Measurements from ENCODE around the gene ITGB3. TPM values are rescaled to one million over a fixed set of nuclear protein-coding genes. Genes with fewer than 3 reads are reported as not detected.

The ITGB3 gene
- total and polyA plus RNA-seq, 2 of the 8 experiments (the other 6 are each of a cell fraction or from before 2014, with no cell fraction given): 0.08 to 0.09 TPM

GRCh38 chr17:47287068-47287467, 33.4 kb downstream of the ITGB3 start:
- H3K4me3 ChIP-seq (ENCODE audit: extremely low read depth in 1 of 4, insufficient read depth in 2 of 4, low read depth in 3 of 4, low read length in 4 of 4): no peak overlapping the region
- CTCF ChIA-PET (ENCODE audit: partially characterized antibody): interaction anchor here (1.1 to 1.3 kb wide), 2 partner anchors 23 to 58 kb away, joined by 3 read pairs; no protein-coding TSS in a partner anchor
- TF ChIP-seq MAX (IDR thresholded peaks at IDR 0.05): no peak
- TF ChIP-seq SUZ12 (IDR thresholded peaks at IDR 0.05; ENCODE audit: low read length): no peak
- no peak for TF ChIP-seq TBP (IDR thresholded peaks at IDR 0.05; ENCODE audit: low read depth, low read length)
- no peak for TF ChIP-seq USF2 (IDR thresholded peaks at IDR 0.05; ENCODE audit: low read length)
- no peak for TF ChIP-seq SRF (IDR thresholded peaks at IDR 0.05; ENCODE audit: low read depth, low read length)
- TF ChIP-seq MAFK (IDR thresholded peaks at IDR 0.05; ENCODE audit: low read depth, low read length): no peak
- TF ChIP-seq HDAC6 (IDR thresholded peaks at IDR 0.05; ENCODE audit: low read depth, low read length): no peak
- no peak for TF ChIP-seq EP300 (IDR thresholded peaks at IDR 0.05; ENCODE audit: borderline replicate concordance in 1 of 2, low read depth in 2 of 2, low read length in 2 of 2)
- no peak for TF ChIP-seq RXRA (IDR thresholded peaks at IDR 0.05; ENCODE audit: insufficient read depth, low read depth, low read length)
- TF ChIP-seq GTF2F1 (IDR thresholded peaks at IDR 0.05; ENCODE audit: borderline replicate concordance, low read depth, low read length): no peak
- no peak for TF ChIP-seq CHD1 (IDR thresholded peaks at IDR 0.05; ENCODE audit: low read depth, low read length)
- no peak for TF ChIP-seq SAP30 (IDR thresholded peaks at IDR 0.05; ENCODE audit: insufficient read depth, insufficient replicate concordance, low read length)
- no peak overlapping the region for H3K23ac ChIP-seq (ENCODE audit: insufficient read length)
- no peaks in the 10 kb centered on the region for H3K36me3 ChIP-seq (ENCODE audit: control insufficient read depth in 2 of 4, insufficient read depth in 4 of 4, low read length in 3 of 4)
- no peaks in the 10 kb centered on the region for H3K9me3 ChIP-seq (ENCODE audit: insufficient read depth in 2 of 2, low read depth in 1 of 2, low read length in 1 of 2)
- POLR2A ChIA-PET (ENCODE audit: partially characterized antibody): no interaction called here
- H3K9ac ChIP-seq (replicated peaks in 1 of 4; ENCODE audit: extremely low read depth in 1 of 4, low read depth in 3 of 4, low read length in 3 of 4): no peak overlapping the region
- no peak overlapping the region for H3K27ac ChIP-seq (ENCODE audit: low read depth, low read length)
- 89% methylated on average over 4 of the region's 4 CpGs; no CpG with 5 or more reads in 1 of the 2 experiments for WGBS, 2 experiments (ENCODE audit: extremely low coverage in 1 of 2, insufficient coverage in 1 of 2, insufficient read length in 1 of 2, insufficient replicate concordance in 2 of 2, low coverage in 1 of 2, low lambda C conversion rate in 2 of 2, missing lambda C conversion rate in 1 of 2)
- H3K4ac ChIP-seq (replicated peaks; ENCODE audit: insufficient read length, low read depth, low read length): no peak overlapping the region
- H2BK15ac ChIP-seq (ENCODE audit: low read length): no peak overlapping the region
- FAIRE-seq: no peak
- H2BK20ac ChIP-seq (ENCODE audit: low read length): no peak overlapping the region
- 0 out of 2 replicates have a peak, but pooled peaks cover 2% of the 10 kb centered on the region for H3K79me1 ChIP-seq (ENCODE audit: low read depth, low read length)
- H3K14ac ChIP-seq (ENCODE audit: insufficient read length): no peak overlapping the region
- H3K4me2 ChIP-seq (ENCODE audit: insufficient read depth in 1 of 2, low read depth in 2 of 2, low read length in 2 of 2): no peak overlapping the region
- H4K20me1 ChIP-seq (replicated peaks in 1 of 2; ENCODE audit: control insufficient read depth in 1 of 2, insufficient read depth in 2 of 2, low read length in 2 of 2): no peaks in the 10 kb centered on the region
- no peaks in the 10 kb centered on the region for H3K23me2 ChIP-seq (ENCODE audit: low read depth, low read length)
- H3K56ac ChIP-seq (replicated peaks; ENCODE audit: insufficient read length, low read depth, low read length): no peak overlapping the region
- H2BK5ac ChIP-seq (ENCODE audit: low read depth, low read length): no peak overlapping the region
- H4K8ac ChIP-seq (ENCODE audit: extremely low read depth, insufficient read depth, low read length): no peak overlapping the region
- H2AK5ac ChIP-seq (ENCODE audit: low read depth, low read length): no peak overlapping the region
- no peak overlapping the region for H2BK120ac ChIP-seq (replicated peaks; ENCODE audit: low read depth, low read length)
- no peaks in the 10 kb centered on the region; a peak in 1 of 7 replicates for H3K4me1 ChIP-seq (replicated peaks in 1 of 4; ENCODE audit: control insufficient read depth in 3 of 4, insufficient read depth in 4 of 4, low read length in 3 of 4)
- H3K18ac ChIP-seq (ENCODE audit: extremely low read depth, low read length): no peak overlapping the region
- no peak overlapping the region for H4K5ac ChIP-seq (ENCODE audit: insufficient read length, low read depth, low read length)
- DNase-seq (ENCODE audit: low read depth in 1 of 2, low spot score in 2 of 2): no peak
- no peak overlapping the region for H4K91ac ChIP-seq (replicated peaks; ENCODE audit: insufficient read length, low read length)
- no peaks in the 10 kb centered on the region for H3K79me2 ChIP-seq (ENCODE audit: control insufficient read depth in 1 of 2, insufficient read depth in 2 of 2, low read length in 2 of 2)
- no peak overlapping the region for H2BK12ac ChIP-seq (ENCODE audit: low read depth, low read length)
- H2AFZ ChIP-seq (ENCODE audit: low read length): no peak overlapping the region
- peaks cover 0 to 2% (median 0%) of the 10 kb centered on the region in 4 experiments; a peak in 1 of 7 replicates for H3K27me3 ChIP-seq (replicated peaks in 1 of 4; ENCODE audit: control insufficient read depth in 3 of 4, extremely low read depth in 1 of 4, insufficient read depth in 3 of 4, low read length in 3 of 4)
